T-helper 2 cell treated with Interferon-gamma antibody and Interleukin-4, amounts not matched to agents 100 ng/mL and 5 ng/mL, for 36 hours (primary cell): Measurements from ENCODE around the gene MPHOSPH8. TPM values are rescaled to one million over a fixed set of nuclear protein-coding genes. Genes with fewer than 3 reads are reported as not detected.

Experiments
- intact Hi-C: fragments of 100-400 bp; cut with micrococcal nuclease; formaldehyde crosslinking; loops from one replicate; pipeline ENCODE4 v1.15.1; 2023
- total RNA-seq: library from RNA; stranded (reverse); gene quantifications from 2 replicates; pipeline ENCODE4 v1.2.3, GENCODE V29; 2022

The MPHOSPH8 gene
- total RNA-seq, 1 donor from 2014 or later = 38.4 TPM

DNA sequence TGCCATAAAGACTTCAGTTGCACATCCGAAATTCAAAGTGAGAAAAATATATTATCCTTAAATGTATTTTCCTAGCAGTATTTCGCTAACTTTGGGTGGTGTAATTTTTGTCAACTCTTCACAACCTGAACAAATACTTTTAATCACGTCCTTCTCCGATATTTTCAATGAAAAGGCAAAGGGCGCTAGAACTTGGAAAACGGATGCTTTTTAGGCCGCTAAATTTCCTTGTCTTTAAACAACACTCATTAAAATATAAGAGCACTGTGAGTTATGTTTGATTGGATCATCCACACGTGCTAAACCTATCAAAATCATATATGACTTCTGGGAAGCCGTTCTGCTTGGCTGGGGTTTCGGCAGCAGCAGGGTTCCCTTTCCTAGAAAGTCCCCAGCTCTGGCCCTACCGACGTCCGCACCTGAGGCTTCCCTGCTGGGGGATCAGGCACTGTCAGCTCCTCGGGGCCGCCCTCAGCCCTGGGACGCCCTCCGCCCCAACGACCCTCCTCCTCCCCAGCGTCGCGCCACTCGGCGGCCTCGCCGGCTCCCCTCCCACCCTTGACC lies 462 bp upstream of the MPHOSPH8 start:
- intact Hi-C loops = loop anchor here (1.0 to 2.0 kb wide), 4 partner anchors 46 to 326 kb away; partner anchors contain the start of genes PSPC1, ZMYM2 and ZMYM5

DNA sequence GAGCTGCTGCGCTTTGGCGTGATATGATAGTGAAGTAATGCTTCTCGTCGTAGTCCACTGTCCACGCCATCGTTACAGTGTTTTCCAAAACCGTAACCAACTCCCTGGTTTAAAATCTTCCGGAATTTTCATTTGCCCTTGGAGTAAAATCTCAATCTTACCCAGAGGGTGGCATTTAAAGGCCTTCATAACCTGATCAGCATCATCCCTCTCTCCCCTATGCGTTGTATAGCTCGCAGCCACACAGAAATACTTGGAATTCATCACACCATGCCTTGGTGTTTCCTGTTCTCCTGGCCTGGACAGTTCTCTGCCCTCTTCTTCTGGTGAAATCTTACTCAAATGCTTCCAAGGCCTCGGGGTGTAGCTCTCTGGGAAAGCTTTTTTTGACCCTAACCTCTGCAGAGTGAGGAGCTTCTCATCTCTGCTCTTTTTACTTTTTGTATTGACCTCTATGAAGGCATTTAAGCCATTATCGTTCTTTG lies 839 bp downstream of the MPHOSPH8 start:
- intact Hi-C loops = loop anchor here (2.0 kb wide), 1 partner anchor 31 kb away; no protein-coding TSS in a partner anchor

DNA sequence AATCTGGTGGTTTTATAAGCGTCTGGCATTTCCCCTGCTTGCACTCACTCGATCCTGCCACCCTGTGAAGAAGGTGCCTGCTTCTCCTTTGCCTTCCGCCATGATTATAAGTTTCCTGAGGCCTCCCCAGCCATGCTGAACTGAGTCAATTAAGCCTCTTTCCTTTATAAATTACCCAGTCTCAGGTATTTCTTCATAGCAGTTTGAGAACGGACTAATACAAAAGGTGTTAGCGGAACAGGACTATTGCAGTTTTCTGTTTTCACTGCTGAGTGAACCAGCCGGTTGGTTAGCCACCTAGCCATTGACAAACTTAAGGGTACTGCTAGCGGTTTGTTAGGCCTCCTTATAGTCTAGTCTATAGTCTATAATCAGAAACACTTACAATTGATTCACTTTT lies 2.5 kb downstream of the MPHOSPH8 start:
- intact Hi-C loops = loop anchor here (2.0 kb wide), 1 partner anchor 33 kb away; no protein-coding TSS in a partner anchor

DNA sequence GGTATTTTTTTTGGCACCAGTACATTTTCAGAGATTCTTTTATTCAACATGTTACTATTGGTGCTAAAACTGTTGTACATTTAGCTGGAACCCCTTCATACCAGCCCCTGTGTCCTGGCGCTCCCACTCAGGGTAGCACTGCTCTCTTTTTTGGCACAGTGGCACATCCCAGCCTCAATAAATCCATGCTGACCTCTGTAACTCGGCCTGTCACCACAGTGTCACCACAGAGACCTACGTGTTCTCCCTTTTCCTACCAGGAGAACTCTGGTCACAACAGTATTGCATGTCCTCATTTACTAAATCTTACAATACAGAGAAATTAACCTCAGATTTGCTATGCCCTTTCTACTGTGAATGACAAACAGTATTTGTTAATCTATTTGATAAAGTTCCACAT lies 10.2 kb downstream of the MPHOSPH8 start:
- intact Hi-C loops = no loop called here

DNA sequence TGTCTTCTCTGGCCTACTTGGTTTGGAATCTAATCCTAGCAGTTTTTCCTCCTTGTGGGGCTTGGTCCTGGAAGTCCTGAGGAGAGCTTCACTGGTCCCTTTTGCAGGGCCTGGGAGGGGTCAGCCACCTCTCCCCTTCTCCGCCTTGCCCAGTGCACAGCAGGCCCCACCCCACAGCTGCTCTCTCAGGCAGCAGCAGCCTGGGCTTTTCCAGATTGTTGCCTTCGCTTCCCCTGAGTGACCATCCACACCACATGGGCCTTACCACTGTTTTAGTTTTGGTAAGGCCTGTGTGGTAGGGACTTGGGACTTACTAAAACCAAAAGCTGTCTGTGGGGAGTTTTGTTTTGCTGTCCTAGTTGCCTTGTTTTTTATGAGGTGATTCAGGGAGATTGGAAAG lies 11.5 kb downstream of the MPHOSPH8 start:
- intact Hi-C loops = no loop called here

DNA sequence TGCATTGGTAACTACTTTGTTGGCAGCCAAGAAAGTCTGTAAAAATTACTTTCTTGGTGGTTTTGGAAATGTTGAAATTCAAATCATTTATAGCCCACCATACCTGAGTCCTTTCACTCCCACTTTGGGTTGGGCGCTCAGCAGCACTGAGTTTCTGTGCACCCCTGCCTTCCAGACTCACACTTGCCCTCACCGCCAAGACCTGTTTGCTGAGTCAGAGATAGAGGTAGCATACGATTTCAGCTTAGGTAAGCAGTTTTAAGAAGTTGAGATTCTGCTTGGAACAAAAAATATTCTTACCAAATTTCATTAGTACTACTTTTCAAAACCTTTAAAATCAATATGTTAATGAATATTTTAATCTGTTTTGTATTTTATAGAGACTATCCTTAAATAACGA lies 12.6 kb downstream of the MPHOSPH8 start:
- intact Hi-C loops = no loop called here

GRCh38 chr13:19650742-19651141 lies 17.3 kb downstream of the MPHOSPH8 start:
- intact Hi-C loops = no loop called here

DNA sequence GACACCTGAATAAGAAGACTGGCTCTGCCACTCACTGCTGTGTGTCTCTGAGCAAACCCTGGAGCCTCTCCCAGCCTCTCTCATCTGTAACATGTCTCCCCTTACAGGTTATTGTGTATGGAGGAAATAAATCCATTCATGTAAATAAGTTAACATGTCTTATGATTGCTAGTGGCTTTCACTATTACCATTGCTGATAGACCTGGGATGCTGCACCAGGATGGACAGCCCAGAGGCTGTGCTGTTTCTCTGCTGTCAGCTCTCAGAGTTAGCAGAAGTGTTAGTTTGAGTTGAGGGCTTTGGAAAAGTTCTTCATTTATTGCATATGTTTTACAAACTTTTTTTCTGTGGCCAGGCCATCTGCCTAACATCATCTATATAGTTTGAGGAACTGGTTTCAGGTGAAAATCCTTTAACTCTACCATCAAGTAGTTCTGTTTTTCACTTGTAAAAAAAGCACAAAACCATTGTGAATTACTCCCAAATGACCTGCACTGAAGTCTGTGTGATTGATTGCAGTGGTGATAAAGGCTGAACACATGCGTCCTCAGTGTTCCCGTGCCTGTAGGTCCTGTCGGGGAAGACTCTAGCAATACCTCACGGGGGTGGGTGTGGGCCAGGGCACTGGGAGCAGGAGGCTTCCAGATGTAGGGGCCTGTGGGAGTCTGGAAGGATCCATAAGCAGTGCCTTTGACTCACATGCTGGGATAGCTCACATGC lies 24.6 kb downstream of the MPHOSPH8 start:
- intact Hi-C loops = no loop called here

GRCh38 chr13:19658831-19659230 lies 25.4 kb downstream of the MPHOSPH8 start:
- intact Hi-C loops = no loop called here

DNA sequence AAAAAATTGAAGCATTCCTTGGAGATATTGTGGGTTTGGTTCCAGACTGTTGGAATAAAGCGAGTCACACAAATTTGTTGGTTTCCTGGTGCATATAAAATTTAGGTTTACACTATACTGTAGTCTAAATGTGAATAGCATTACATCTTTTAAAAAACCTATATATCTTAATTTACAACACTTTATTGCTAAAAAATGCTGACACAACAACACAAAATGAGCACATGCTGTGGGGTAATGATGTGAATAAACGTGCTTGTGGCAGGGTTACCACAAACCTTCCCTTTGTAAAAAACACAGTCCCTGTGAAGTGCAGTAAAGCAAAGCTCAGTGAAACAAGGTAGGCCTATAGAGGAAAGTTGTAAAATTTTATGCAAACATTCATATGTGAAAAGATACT lies 27.7 kb downstream of the MPHOSPH8 start:
- intact Hi-C loops = no loop called here

GRCh38 chr13:19661561-19661960 lies 28.1 kb downstream of the MPHOSPH8 start:
- intact Hi-C loops = no loop called here

DNA sequence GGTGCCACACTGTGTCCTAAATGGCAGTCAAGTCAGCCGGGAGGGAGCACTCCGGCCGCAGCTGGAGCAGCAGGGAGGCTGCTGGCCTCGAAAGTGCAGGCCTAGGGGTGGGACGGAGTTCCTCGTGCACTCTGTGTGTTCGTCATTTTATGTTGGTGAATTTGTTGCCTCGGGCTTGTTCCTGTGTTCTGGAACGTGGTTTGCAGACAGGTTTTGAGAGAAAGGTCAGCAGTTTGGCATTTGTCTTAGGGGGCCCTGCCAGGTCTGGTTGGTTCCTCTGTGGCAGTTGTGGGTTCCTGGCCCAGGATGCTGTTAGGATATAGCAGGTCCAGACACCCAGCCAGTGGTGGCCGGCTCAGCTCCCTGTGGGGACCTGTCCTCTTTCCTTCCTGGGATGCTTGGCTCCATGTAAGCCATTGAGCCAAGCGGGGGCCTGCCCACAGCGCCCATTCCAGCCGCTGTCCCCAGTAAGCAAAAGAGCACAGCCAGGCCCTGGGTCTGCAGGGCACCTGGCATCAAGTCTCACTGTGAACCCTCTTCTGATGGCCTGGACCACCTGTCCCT lies 30.0 kb downstream of the MPHOSPH8 start:
- intact Hi-C loops = no loop called here

- intact Hi-C loops = no loop called here
These were observed 31.2 kb downstream of the MPHOSPH8 start for GRCh38 chr13:19664481-19665230.

- intact Hi-C loops = no loop called here
These were observed 32.0 kb downstream of the MPHOSPH8 start for GRCh38 chr13:19665427-19665859.

DNA sequence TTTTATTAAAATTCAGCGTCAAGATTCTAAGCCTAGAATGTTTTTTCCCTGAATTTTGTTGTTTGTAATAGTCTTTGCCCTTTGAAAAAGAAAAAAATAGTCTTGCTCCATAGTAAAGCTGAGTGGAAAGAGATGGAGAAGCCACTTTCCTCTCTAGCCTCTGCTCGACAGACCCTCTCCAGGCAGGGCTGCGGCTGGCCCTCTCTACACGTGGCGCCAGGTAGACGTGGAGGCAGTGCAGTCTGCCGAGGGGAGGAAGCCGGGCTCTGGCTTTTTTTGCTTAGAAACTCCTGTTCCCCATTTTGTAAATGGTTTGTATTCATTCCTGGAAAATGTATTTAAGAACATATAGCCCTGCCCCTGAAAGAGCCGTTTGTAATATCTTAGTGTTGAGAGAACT lies 35.3 kb downstream of the MPHOSPH8 start:
- intact Hi-C loops = no loop called here

DNA sequence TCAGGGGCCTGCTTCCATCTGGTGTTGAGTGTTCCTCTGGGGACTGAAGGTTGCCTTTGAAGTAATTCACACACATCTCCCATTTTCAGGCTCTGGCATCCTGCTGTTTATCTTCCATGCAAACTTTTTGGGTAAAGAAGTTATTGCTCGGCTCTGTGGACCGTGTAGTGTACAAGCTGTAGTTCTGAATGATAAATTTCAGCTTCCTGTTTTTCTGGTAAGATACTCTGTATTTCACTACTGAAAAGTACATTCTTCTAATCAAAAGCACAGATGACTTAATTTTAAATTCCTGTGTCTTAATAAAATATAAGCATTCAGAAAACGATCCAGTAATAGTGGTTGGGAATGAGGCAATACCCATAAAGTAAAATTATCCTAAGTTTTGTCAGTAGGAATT lies 36.7 kb downstream of the MPHOSPH8 start:
- intact Hi-C loops = no loop called here

- intact Hi-C loops = no loop called here
These were observed 39.5 kb downstream of the MPHOSPH8 start for GRCh38 chr13:19672990-19673389.

GRCh38 chr13:19673473-19674430 lies 40.3 kb downstream of the MPHOSPH8 start:
- intact Hi-C loops = no loop called here

GRCh38 chr13:19674898-19675297 lies 41.4 kb downstream of the MPHOSPH8 start:
- intact Hi-C loops = no loop called here

GRCh38 chr13:19676168-19676567 lies 42.7 kb downstream of the MPHOSPH8 start:
- intact Hi-C loops = no loop called here

GRCh38 chr13:19680751-19681150 lies 47.3 kb downstream of the MPHOSPH8 start:
- intact Hi-C loops = no loop called here
